ENCODE data around the gene SYNJ2. TPM values are rescaled to one million over a fixed set of nuclear protein-coding genes. Genes with fewer than 3 reads are reported as not detected.
A peak's percentile ranks its signal among the peaks of the same experiment; 100 is the strongest.

Gene SYNJ2
- total RNA-seq, 1 experiment from 2014 or later, result 24.5 TPM

- TF ChIP-seq CTCF (conservative IDR thresholded peaks at IDR 0.05), result no peak
- H3K9me3 Mint-ChIP-seq, result peaks cover 0 to 3% of the 10 kb centered on the region in 2 experiments; a peak in 2 of 5 replicates
- H2BK15ac ChIP-seq (ENCODE audit: low read depth, low read length), result no peak overlapping the region
- no peaks in the 10 kb centered on the region for H3K9me3 ChIP-seq (ENCODE audit: control insufficient read depth, low read depth, low read length)
- H2BK12ac ChIP-seq (ENCODE audit: insufficient read length, low read depth, low read length), result no peak overlapping the region
- H4K8ac ChIP-seq (replicated peaks; ENCODE audit: insufficient read length, low read depth, low read length), result no peak overlapping the region
- no peak overlapping the region for H3K27ac ChIP-seq (ENCODE audit: insufficient read length, low read depth, low read length)
- no peak overlapping the region for H2AFZ ChIP-seq (ENCODE audit: low read length)
- H3K27me3 Mint-ChIP-seq (ENCODE audit: low read depth), result no peaks in the 10 kb centered on the region
- H3K36me3 Mint-ChIP-seq (ENCODE audit: insufficient read depth in 1 of 3, low read depth in 3 of 3), result peaks cover 14 to 25% (median 15%) of the 10 kb centered on the region in 3 experiments
- H2AK5ac ChIP-seq (ENCODE audit: insufficient read length, low read length), result no peak overlapping the region
- H3K23ac ChIP-seq (ENCODE audit: insufficient read length, low read depth, low read length), result no peak overlapping the region
- H3K4me1 Mint-ChIP-seq, result peaks cover 8 to 13% of the 10 kb centered on the region in 2 experiments
- WGBS (ENCODE audit: extremely low coverage, insufficient read length, low lambda C conversion rate), result no CpG with 5 or more reads among the region's 6 CpGs
- peaks cover 3% of the 10 kb centered on the region; the same call in 1 of the 2 replicates for H3K4me1 ChIP-seq (ENCODE audit: insufficient read depth, low read length)
- no peaks in the 10 kb centered on the region for H3K79me1 ChIP-seq (ENCODE audit: insufficient read depth, low read depth, low read length, poor library complexity, severe bottlenecking)
- no peak overlapping the region for H2BK120ac ChIP-seq (ENCODE audit: low read depth, low read length, poor library complexity, severe bottlenecking)
- H3K14ac ChIP-seq (ENCODE audit: insufficient read depth, low read length), result no peak overlapping the region
- H3K4ac ChIP-seq (ENCODE audit: low read depth, low read length), result no peak overlapping the region
- no peak overlapping the region for H3K56ac ChIP-seq (ENCODE audit: insufficient read length, low read depth, low read length)
- H3K27ac Mint-ChIP-seq, result peak overlapping the region in 2 of 3 experiments; percentile 46 to 91; a peak in 2 of 7 replicates
- H3T11ph ChIP-seq (ENCODE audit: low read length), result no peak overlapping the region
- H3K79me2 ChIP-seq (ENCODE audit: insufficient read depth, low read length), result no peaks in the 10 kb centered on the region; the same call in 1 of the 2 replicates
- H3K27me3 ChIP-seq (ENCODE audit: insufficient read depth, low read length), result no peaks in the 10 kb centered on the region
- DNase-seq, result no peak
- no peak overlapping the region for H3K18ac ChIP-seq (ENCODE audit: insufficient read length, low read depth, low read length)
- H3K9ac ChIP-seq (ENCODE audit: extremely low read depth, insufficient read length, low read length), result no peak overlapping the region
- H3K4me3 Mint-ChIP-seq, result no peak overlapping the region
- no peaks in the 10 kb centered on the region for H4K20me1 ChIP-seq (ENCODE audit: control insufficient read depth, insufficient read depth, insufficient read length)
- no peak overlapping the region for H4K5ac ChIP-seq (ENCODE audit: insufficient read length, low read depth, low read length)
- H3K23me2 ChIP-seq (ENCODE audit: insufficient read length, low read depth, low read length, poor library complexity, severe bottlenecking), result no peaks in the 10 kb centered on the region
- H2BK20ac ChIP-seq (ENCODE audit: low read depth, low read length, poor library complexity, severe bottlenecking), result no peak overlapping the region
- H4K91ac ChIP-seq (ENCODE audit: insufficient read length, low read depth, low read length), result no peak overlapping the region
- no peak overlapping the region for H3K4me2 ChIP-seq (ENCODE audit: insufficient read depth, insufficient read length, low read length)
- no peak overlapping the region for H2BK5ac ChIP-seq (ENCODE audit: insufficient read length, low read length)
These were observed 27.1 kb downstream of the SYNJ2 start for GRCh38 chr6:158008864-158009113.
